Endothelial cell of umbilical vein (primary cell): Measurements from ENCODE around the gene LIG4.

Experiments
- POLR2A ChIP-seq: IDR thresholded peaks from 2 replicates; pipeline ENCODE4 v1.6.1; 2012; ENCODE audit warnings: low read depth, mild to moderate bottlenecking, control low read depth, low read length
- TF ChIP-seq, protein P1 (sequence below), 2 donors: IDR thresholded peaks; 1 replicate in 1 of 2; 2 replicates in 1 of 2; pipeline ENCODE4 v1.5.1; 2011; ENCODE audit warnings: low read length in 2 of 2, mild to moderate bottlenecking in 2 of 2, moderate library complexity in 2 of 2, control low read depth in 1 of 2, inconsistent platforms in 1 of 2, low read depth in 1 of 2; ENCODE audit not compliant: insufficient read depth in 1 of 2; ENCODE audit errors: extremely low read depth in 1 of 2
- TF ChIP-seq, protein P2 (sequence below): IDR thresholded peaks from 2 replicates; pipeline ENCODE4 v1.6.1; 2011; ENCODE audit not compliant: insufficient read depth, insufficient read length

DNA sequence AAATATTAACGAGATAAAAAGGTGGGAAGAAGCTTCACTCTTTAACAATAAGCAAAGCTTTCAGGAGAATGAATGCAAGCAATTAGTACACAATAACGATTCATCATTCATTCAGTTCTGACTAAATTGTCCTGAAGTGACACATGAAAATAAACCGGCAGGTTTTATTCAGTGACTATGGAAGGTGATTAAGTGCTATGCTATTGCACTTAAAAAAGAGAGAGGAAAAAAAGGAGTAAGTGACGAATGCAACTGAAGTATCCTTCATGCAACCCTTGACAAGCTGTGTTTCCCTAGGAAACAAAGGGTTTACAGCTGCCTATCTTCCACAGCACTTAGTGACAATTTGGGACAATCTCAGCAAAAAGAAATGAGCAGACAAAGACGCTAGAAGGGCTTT lies 1.4 kb downstream of the LIG4 start:
- TF ChIP-seq, protein P1, sequence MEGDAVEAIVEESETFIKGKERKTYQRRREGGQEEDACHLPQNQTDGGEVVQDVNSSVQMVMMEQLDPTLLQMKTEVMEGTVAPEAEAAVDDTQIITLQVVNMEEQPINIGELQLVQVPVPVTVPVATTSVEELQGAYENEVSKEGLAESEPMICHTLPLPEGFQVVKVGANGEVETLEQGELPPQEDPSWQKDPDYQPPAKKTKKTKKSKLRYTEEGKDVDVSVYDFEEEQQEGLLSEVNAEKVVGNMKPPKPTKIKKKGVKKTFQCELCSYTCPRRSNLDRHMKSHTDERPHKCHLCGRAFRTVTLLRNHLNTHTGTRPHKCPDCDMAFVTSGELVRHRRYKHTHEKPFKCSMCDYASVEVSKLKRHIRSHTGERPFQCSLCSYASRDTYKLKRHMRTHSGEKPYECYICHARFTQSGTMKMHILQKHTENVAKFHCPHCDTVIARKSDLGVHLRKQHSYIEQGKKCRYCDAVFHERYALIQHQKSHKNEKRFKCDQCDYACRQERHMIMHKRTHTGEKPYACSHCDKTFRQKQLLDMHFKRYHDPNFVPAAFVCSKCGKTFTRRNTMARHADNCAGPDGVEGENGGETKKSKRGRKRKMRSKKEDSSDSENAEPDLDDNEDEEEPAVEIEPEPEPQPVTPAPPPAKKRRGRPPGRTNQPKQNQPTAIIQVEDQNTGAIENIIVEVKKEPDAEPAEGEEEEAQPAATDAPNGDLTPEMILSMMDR (IDR thresholded peaks at IDR 0.05; ENCODE audit: extremely low read depth in 1 of 2, insufficient read depth in 1 of 2, low read depth in 1 of 2, low read length in 2 of 2), result no peak
- TF ChIP-seq, protein P2, sequence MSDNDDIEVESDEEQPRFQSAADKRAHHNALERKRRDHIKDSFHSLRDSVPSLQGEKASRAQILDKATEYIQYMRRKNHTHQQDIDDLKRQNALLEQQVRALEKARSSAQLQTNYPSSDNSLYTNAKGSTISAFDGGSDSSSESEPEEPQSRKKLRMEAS, result no peak
- TF ChIP-seq POLR2A, result no peak
